ENCODE measurements around the gene KCNQ5.
A peak's percentile ranks its signal among the peaks of the same experiment; 100 is the strongest.
"Not testable (repeated sequence)": the region's sequence is repeated elsewhere in the genome, so short reads cannot be mapped to it uniquely, and the experiment has no call there.

The KCNQ5 gene

GRCh38 chr6:72621291-72622093 lies at the start of gene KCNQ5:
TSS of gene KCNQ5 (plus strand) at chr6:72622064.
- no peak for DNase-seq (ENCODE audit: low spot score)

- DNase-seq (ENCODE audit: low spot score) = no peak
Observed at GRCh38 chr6:72579865-72580264, 42.0 kb upstream of the KCNQ5 start.

GRCh38 chr6:72580281-72580940 lies 41.5 kb upstream of the KCNQ5 start:
- no peak for DNase-seq (ENCODE audit: low spot score)

- not testable (repeated sequence) for DNase-seq (ENCODE audit: low spot score)
Observed at GRCh38 chr6:72580950-72581349, 40.9 kb upstream of the KCNQ5 start.

- no peak for DNase-seq (ENCODE audit: low spot score)
Observed at GRCh38 chr6:72588155-72588554, 33.7 kb upstream of the KCNQ5 start.

- DNase-seq (ENCODE audit: low spot score) = no peak
Observed at GRCh38 chr6:72589096-72589495, 32.8 kb upstream of the KCNQ5 start.

- no peak for DNase-seq (ENCODE audit: low spot score)
Observed at GRCh38 chr6:72595812-72596211, 26.1 kb upstream of the KCNQ5 start.

- peak; percentile 23 for DNase-seq (ENCODE audit: low spot score)
Observed at GRCh38 chr6:72616406-72617015, 5.4 kb upstream of the KCNQ5 start.

GRCh38 chr6:72617721-72618120 lies 4.1 kb upstream of the KCNQ5 start:
- DNase-seq (ENCODE audit: low spot score) = no peak

GRCh38 chr6:72619883-72620696 lies 1.8 kb upstream of the KCNQ5 start:
- DNase-seq (ENCODE audit: low spot score) = no peak

GRCh38 chr6:72620871-72621290 lies 983 bp upstream of the KCNQ5 start:
- DNase-seq (ENCODE audit: low spot score) = no peak

GRCh38 chr6:72622094-72622940 lies 453 bp downstream of the KCNQ5 start:
- DNase-seq (ENCODE audit: low spot score) = no peak

GRCh38 chr6:72623808-72624207 lies 1.9 kb downstream of the KCNQ5 start:
- DNase-seq (ENCODE audit: low spot score) = no peak

GRCh38 chr6:72624557-72625160 lies 2.8 kb downstream of the KCNQ5 start:
- peak; percentile 22 for DNase-seq (ENCODE audit: low spot score)

GRCh38 chr6:72626126-72626525 lies 4.3 kb downstream of the KCNQ5 start:
- no peak for DNase-seq (ENCODE audit: low spot score)

GRCh38 chr6:72627539-72627938 lies 5.7 kb downstream of the KCNQ5 start:
- no peak for DNase-seq (ENCODE audit: low spot score)

GRCh38 chr6:72631480-72631879 lies 9.6 kb downstream of the KCNQ5 start:
- DNase-seq (ENCODE audit: low spot score) = no peak

GRCh38 chr6:72635636-72636035 lies 13.8 kb downstream of the KCNQ5 start:
- no peak for DNase-seq (ENCODE audit: low spot score)

GRCh38 chr6:72636215-72636614 lies 14.4 kb downstream of the KCNQ5 start:
- DNase-seq (ENCODE audit: low spot score) = no peak

GRCh38 chr6:72636786-72637185 lies 14.9 kb downstream of the KCNQ5 start:
- no peak for DNase-seq (ENCODE audit: low spot score)
